SU-DHL-6 (cell line): ENCODE results near the gene MED15.

Source experiments
- H2AFZ ChIP-seq: fragments of 200-600 bp; sonication (generic); 2 replicates; pipeline ENCODE4 v1.6.1; 2014; ENCODE audit warnings: low read depth, mild to moderate bottlenecking, moderate library complexity, mixed read lengths, antibody characterized with exemption, low read length; ENCODE audit not compliant: severe bottlenecking
- H3F3A ChIP-seq: fragments of 200-600 bp; shearing (Covaris generic); 2 replicates; pipeline ENCODE4 v1.6.0; 2016; ENCODE audit warnings: antibody characterized with exemption, mild to moderate bottlenecking; ENCODE audit not compliant: insufficient read depth
- H3K27ac ChIP-seq: fragments of 200-600 bp; sonication (generic); 2 replicates; pipeline ENCODE4 v1.5.1; 2016; ENCODE audit warnings: low read depth, mild to moderate bottlenecking, low read length, moderate library complexity, mixed read lengths
- H3K27me3 ChIP-seq: fragments of 200-600 bp; sonication (generic), shearing (Covaris generic); 2 replicates; pipeline ENCODE4 v1.6.0; 2014; ENCODE audit warnings: mild to moderate bottlenecking, low read length
- H3K36me3 ChIP-seq: fragments of 200-600 bp; sonication (generic); 2 replicates; pipeline ENCODE4 v1.6.1; 2014; ENCODE audit warnings: mild to moderate bottlenecking, low read length, mixed read lengths
- H3K4me2 ChIP-seq: fragments of 300-600, 200-600 bp; shearing (Covaris generic), sonication (generic); 2 replicates; pipeline ENCODE4 v1.6.0; 2014; ENCODE audit warnings: low read length, low read depth, mild to moderate bottlenecking; ENCODE audit not compliant: poor library complexity, severe bottlenecking
- H3K4me3 ChIP-seq: fragments of 200-600 bp; sonication (generic); 2 replicates; pipeline ENCODE4 v1.5.1; 2014; ENCODE audit warnings: antibody characterized with exemption, low read length, mild to moderate bottlenecking, mixed read lengths; ENCODE audit not compliant: insufficient read depth, poor library complexity, severe bottlenecking
- H3K79me2 ChIP-seq: fragments of 200-600 bp; sonication (generic); 2 replicates; pipeline ENCODE4 v1.6.1; 2014; ENCODE audit warnings: mild to moderate bottlenecking, low read length, moderate library complexity; ENCODE audit not compliant: insufficient read depth
- H3K9ac ChIP-seq: fragments of 200-600 bp; sonication (generic); 2 replicates; pipeline ENCODE4 v1.7.0; 2014; ENCODE audit warnings: mild to moderate bottlenecking, low read length
- H3K9me2 ChIP-seq: fragments of 200-600 bp; sonication (generic); replicated peaks from 2 replicates; pipeline ENCODE4 v1.6.1; 2014; ENCODE audit warnings: low read length; ENCODE audit not compliant: insufficient read depth
- H3K9me3 ChIP-seq: fragments of 200-600 bp; sonication (generic); 2 replicates; pipeline ENCODE4 v1.6.1; 2014; ENCODE audit warnings: low read length, mixed read lengths; ENCODE audit not compliant: insufficient read depth
- H4K20me1 ChIP-seq: fragments of 200-600 bp; sonication (generic); 2 replicates; pipeline ENCODE4 v1.6.1; 2014; ENCODE audit warnings: low read depth, mild to moderate bottlenecking, antibody characterized with exemption, low read length, moderate library complexity, mixed read lengths
- CTCF ChIP-seq: fragments of 200-600 bp; sonication (generic); IDR thresholded peaks from one replicate; pipeline ENCODE4 v1.5.1; 2017; ENCODE audit warnings: antibody characterized with exemption, mild to moderate bottlenecking, low read length, moderate library complexity; ENCODE audit not compliant: insufficient read depth, poor library complexity, severe bottlenecking
- EZH2phosphoT487 ChIP-seq: fragments of 200-600 bp; sonication (generic), shearing (Covaris generic); conservative IDR thresholded peaks from 2 replicates; pipeline ENCODE4 v1.6.1; 2018; ENCODE audit warnings: mild to moderate bottlenecking, antibody characterized with exemption, low read length, moderate library complexity, mixed read lengths

Gene MED15

DNA sequence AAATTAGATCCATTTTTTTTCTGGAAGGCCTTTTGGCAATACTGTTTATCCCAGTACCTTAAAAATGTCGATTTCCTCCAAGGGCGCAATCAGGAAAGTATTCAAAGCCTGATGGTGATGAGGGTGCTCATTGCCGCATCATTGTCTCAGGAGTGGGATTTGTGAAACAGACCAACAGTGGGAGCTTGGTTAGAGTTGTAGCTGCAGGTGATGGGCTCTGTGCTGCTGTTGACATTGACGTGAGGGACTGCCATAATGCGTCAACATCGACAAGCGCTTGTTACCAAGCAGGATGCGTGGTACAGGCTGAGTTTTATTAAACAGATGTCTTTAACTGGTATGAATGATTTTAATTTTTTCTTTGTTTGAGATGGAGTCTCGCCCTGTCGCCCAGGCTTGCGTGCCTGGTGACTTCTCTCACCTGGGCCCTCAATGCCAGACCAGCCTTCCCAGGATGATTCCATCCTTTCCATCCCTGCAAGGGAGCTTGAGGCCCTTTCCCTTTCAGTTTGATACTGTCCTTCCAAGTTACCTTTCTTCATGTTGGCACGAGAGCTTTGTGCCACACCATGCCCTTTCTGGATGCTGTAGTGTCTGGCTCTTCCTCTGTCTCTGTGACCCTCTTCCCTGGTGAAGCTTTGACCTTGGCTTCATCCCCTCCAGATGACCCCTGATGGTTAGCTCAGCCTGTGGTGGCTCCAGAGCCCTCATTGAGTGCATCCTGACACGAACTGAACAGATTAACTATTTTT lies 10.6 kb downstream of the MED15 start:
- Histone ChIP-seq H3K4me2 (no peak overlapping the region), H3K36me3 (no peaks in the 10 kb centered on the region), H3K4me3 (no peak overlapping the region), H3K79me2 (peaks cover 33% of the 10 kb centered on the region), H3K9me2 (no peaks in the 10 kb centered on the region), H3K9me3 (no peaks in the 10 kb centered on the region), H4K20me1 (no peaks in the 10 kb centered on the region), H2AFZ (no peak overlapping the region), H3K27ac (no peak overlapping the region), H3K9ac (no peak overlapping the region), H3F3A (no peaks in the 10 kb centered on the region), H3K27me3 (no peaks in the 10 kb centered on the region)
- TF ChIP-seq CTCF (no peak), EZH2phosphoT487 (no peak)

GRCh38 chr22:20519558-20519957 lies 12.1 kb downstream of the MED15 start:
- Histone ChIP-seq H3K27ac (no peak overlapping the region), H3K79me2 (peaks cover 26% of the 10 kb centered on the region), H3K36me3 (no peaks in the 10 kb centered on the region)

GRCh38 chr22:20520093-20520511 lies 12.7 kb downstream of the MED15 start:
- Histone ChIP-seq H3K4me3 (no peak overlapping the region), H4K20me1 (no peaks in the 10 kb centered on the region), H3K4me2 (no peak overlapping the region), H3K9me3 (no peaks in the 10 kb centered on the region), H3K79me2 (peaks cover 23% of the 10 kb centered on the region), H3K9me2 (no peaks in the 10 kb centered on the region), H2AFZ (no peak overlapping the region), H3F3A (no peaks in the 10 kb centered on the region), H3K27me3 (no peaks in the 10 kb centered on the region), H3K9ac (no peak overlapping the region), H3K27ac (no peak overlapping the region), H3K36me3 (no peaks in the 10 kb centered on the region)
- no peak for TF ChIP-seq CTCF
- TF ChIP-seq EZH2phosphoT487 = no peak

More at GRCh38 chr22:20519558-20519957, 12.1 kb downstream of the MED15 start:
- Histone ChIP-seq H3K9me2 (no peaks in the 10 kb centered on the region), H3F3A (no peaks in the 10 kb centered on the region), H3K9ac (no peak overlapping the region), H3K4me2 (no peak overlapping the region), H3K9me3 (no peaks in the 10 kb centered on the region), H4K20me1 (no peaks in the 10 kb centered on the region), H3K27me3 (no peaks in the 10 kb centered on the region), H3K4me3 (no peak overlapping the region), H2AFZ (no peak overlapping the region)
- TF ChIP-seq EZH2phosphoT487 = no peak
- TF ChIP-seq CTCF = no peak
